Lung (tissue), 12 donors: ENCODE measurements around the gene KYNU. TPM values are rescaled to one million over a fixed set of nuclear protein-coding genes. Genes with fewer than 3 reads are reported as not detected.

Experiments
- ATAC-seq: fragments of 200-7000 bp; cut with Tn5 transposase; one replicate; pipeline ENCODE4 v1.9.1; 2020; ENCODE audit warnings: moderate number of reproducible peaks; ENCODE audit not compliant: insufficient read depth, low FRiP score
- DNase-seq, 3 donors: peaks; one replicate each; pipeline ENCODE4 v3.0.0-alpha.2; 2013 to 2017
- H3K27ac ChIP-seq, 2 donors: one replicate each; pipeline ENCODE4 v1.5.1; 2013; ENCODE audit warnings: mild to moderate bottlenecking in 2 of 2, moderate library complexity in 2 of 2, control low read depth in 1 of 2, inconsistent platforms in 1 of 2, low read depth in 1 of 2, low read length in 1 of 2
- H3K27me3 ChIP-seq, 3 donors: one replicate each; pipeline ENCODE4 v1.5.1; 2013; ENCODE audit warnings: low read length in 2 of 3; ENCODE audit not compliant: control insufficient read depth in 3 of 3, insufficient read depth in 3 of 3
- H3K36me3 ChIP-seq, 4 donors: one replicate each; pipeline ENCODE4 v1.5.1; 2013; ENCODE audit warnings: low read length in 4 of 4, mild to moderate bottlenecking in 1 of 4, moderate library complexity in 1 of 4; ENCODE audit not compliant: control insufficient read depth in 4 of 4, insufficient read depth in 4 of 4
- H3K4me1 ChIP-seq, 5 donors: one replicate each; pipeline ENCODE4 v1.5.1; 2013; ENCODE audit warnings: low read length in 5 of 5, mild to moderate bottlenecking in 2 of 5, moderate library complexity in 1 of 5; ENCODE audit not compliant: control insufficient read depth in 5 of 5, insufficient read depth in 5 of 5
- H3K4me3 ChIP-seq: one replicate; pipeline ENCODE4 v1.5.1; 2013; ENCODE audit warnings: mild to moderate bottlenecking, control low read depth, moderate library complexity
- H3K9ac ChIP-seq, 2 donors: one replicate each; pipeline ENCODE4 v1.5.1; 2013; ENCODE audit warnings: low read length in 2 of 2, control low read depth in 1 of 2; ENCODE audit not compliant: insufficient read depth in 1 of 2
- H3K9me3 ChIP-seq, 4 donors: one replicate each; pipeline ENCODE4 v1.5.1; 2013; ENCODE audit warnings: low read length in 3 of 4, mild to moderate bottlenecking in 1 of 4, moderate library complexity in 1 of 4; ENCODE audit not compliant: control insufficient read depth in 4 of 4, insufficient read depth in 3 of 4
- WGBS, 2 donors: extraction: QIAGEN DNeasy Blood & Tissue Kit; methylation state at CpG; one replicate each; pipeline ENCODE4 v1.1.7; 2013; 5-methylcytosine and 5-hydroxymethylcytosine counted together
- polyA plus RNA-seq, 2 donors: library from polyadenylated mRNA; stranded (reverse); fragments of 200-250 nt; gene quantifications; one replicate each; pipeline ENCODE4 v1.2.1, GENCODE V29; 2013
- total RNA-seq, 2 donors: library from RNA; depleted of rRNA in 1 of 2; stranded (reverse); fragments of >200 nt in 1 of 2; gene quantifications; one replicate each; pipeline ENCODE4 v1.2.1, GENCODE V29; 2014 to 2021
- TF ChIP-seq, protein P1 (sequence below): IDR thresholded peaks from 2 replicates; pipeline ENCODE4 v1.5.1; 2012; ENCODE audit warnings: mild to moderate bottlenecking; ENCODE audit errors: control extremely low read depth, extremely low read depth
- donor health status: control.
- donor health status: control.
- donor health status: Bipolar disorder and iron deficiency.
- donor health status: healthy.
- donor health status: DM: yes; HTN: yes; CAD: no.

Gene KYNU
- total and polyA plus RNA-seq, 4 donors: 6.4 to 33.9 (median 17.1) TPM

DNA sequence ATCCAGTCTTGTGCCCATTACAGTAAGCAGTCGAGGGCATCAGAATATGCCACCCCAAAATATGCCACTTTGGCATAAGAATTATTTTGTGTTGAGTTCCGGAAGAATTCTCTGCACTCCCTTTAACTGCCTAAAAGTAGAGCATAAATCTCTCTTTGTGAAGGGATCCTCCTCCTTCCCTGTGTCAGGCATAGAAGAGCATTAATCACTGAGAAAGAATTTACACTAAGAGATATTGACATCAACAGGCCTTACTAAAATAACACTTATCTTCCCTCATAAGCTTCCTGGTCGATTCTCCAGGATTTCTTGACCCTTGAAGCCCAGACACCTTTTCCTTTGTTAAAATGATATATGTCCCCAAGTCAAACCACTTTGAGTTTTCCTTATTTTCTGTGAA lies 27.6 kb upstream of the KYNU start:
- Histone ChIP-seq H3K4me1 (no peaks in the 10 kb centered on the region), H3K4me3 (no peak overlapping the region), H3K9me3 (no peaks in the 10 kb centered on the region), H3K36me3 (no peaks in the 10 kb centered on the region), H3K27ac (no peak overlapping the region), H3K9ac (no peak overlapping the region), H3K27me3 (no peaks in the 10 kb centered on the region)
- DNase-seq (no peak), ATAC-seq (no peak)
- 60 to 74% methylated on average over 3 of the region's 3 CpGs for WGBS, 2 donors
- TF ChIP-seq, protein P1, sequence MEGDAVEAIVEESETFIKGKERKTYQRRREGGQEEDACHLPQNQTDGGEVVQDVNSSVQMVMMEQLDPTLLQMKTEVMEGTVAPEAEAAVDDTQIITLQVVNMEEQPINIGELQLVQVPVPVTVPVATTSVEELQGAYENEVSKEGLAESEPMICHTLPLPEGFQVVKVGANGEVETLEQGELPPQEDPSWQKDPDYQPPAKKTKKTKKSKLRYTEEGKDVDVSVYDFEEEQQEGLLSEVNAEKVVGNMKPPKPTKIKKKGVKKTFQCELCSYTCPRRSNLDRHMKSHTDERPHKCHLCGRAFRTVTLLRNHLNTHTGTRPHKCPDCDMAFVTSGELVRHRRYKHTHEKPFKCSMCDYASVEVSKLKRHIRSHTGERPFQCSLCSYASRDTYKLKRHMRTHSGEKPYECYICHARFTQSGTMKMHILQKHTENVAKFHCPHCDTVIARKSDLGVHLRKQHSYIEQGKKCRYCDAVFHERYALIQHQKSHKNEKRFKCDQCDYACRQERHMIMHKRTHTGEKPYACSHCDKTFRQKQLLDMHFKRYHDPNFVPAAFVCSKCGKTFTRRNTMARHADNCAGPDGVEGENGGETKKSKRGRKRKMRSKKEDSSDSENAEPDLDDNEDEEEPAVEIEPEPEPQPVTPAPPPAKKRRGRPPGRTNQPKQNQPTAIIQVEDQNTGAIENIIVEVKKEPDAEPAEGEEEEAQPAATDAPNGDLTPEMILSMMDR: no peak

DNA sequence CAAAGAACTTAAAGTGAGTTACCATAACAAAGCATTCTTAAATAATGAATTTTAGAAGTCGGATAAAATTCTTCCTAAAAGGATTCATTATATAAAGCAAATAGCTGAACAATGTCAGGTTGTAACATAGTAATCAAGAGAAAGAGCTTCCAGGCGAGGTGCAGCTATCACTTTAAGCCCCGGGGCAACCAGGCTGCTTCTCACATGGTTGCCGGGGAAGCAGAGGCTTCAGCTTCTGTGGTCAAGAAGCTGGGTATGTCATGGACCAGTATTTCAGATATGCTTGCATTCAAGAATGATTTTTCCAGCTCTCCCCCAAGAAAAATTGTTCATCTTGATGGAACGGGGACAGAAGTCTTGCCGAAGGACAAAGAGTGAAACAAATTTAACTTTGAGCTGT lies 23.6 kb upstream of the KYNU start:
- no peak overlapping the region for H3K4me3 ChIP-seq
- ATAC-seq: no peak
- no peaks in the 10 kb centered on the region for H3K4me1 ChIP-seq
- WGBS, 2 donors: 85 to 93% methylated on average over 6 of the region's 6 CpGs
- H3K27ac ChIP-seq: no peak overlapping the region
- H3K9ac ChIP-seq: no peak overlapping the region
- no peak for DNase-seq
- no peaks in the 10 kb centered on the region for H3K36me3 ChIP-seq
- H3K27me3 ChIP-seq: no peaks in the 10 kb centered on the region
- H3K9me3 ChIP-seq: no peaks in the 10 kb centered on the region
- TF ChIP-seq, protein P1: no peak

DNA sequence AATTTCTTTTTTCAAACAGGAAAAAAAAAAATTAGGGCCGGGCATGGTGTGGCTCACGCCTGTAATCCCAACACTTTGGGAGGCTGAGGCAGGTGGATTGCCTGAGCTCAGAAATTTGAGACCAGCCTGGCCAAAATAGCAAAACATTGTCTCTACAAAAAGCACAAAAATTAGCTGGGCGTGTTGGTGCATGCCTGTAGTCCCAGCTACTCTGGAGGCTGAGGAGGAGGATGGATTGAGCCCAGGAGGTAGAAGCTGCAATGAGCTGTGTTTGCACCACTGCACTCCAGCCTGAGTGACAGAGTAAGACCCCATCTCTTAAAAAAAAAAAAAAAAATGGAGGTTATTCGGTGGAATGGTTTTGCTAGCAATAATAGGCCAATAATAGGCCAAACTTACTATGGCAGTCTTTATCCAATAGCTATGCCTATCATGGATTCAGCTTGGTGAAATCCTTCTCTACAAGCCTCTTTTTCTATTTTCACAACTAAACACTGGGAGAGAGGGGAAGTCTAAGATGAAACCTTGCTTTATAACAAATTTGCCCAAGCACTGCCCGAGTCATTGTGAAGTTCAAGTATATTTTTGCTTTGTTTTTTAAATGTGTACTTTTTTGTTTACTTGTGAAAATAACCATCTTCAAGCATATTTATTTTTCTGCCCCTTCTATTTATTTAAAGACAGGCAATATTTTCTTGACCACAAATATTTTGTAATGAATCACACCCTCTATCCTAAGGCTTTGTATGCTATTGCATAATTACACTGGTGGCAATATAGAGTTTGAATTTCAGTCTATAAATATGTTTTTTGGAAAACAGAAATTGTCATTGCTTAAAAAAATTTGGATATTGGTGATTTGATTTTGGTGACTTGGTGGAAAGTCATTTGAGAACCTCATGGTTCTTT lies 20.0 kb upstream of the KYNU start:
- WGBS, 2 donors: 90 to 93% methylated on average over 5 of the region's 5 CpGs
- Histone ChIP-seq H3K4me3 (no peak overlapping the region), H3K9ac (no peak overlapping the region), H3K36me3 (no peaks in the 10 kb centered on the region), H3K4me1 (no peaks in the 10 kb centered on the region), H3K27me3 (no peaks in the 10 kb centered on the region), H3K27ac (no peak overlapping the region), H3K9me3 (no peaks in the 10 kb centered on the region)
- no peak for ATAC-seq
- TF ChIP-seq, protein P1: no peak
- no peak for DNase-seq
